ENCODE results near the gene HBEGF.

Gene HBEGF, protein sequence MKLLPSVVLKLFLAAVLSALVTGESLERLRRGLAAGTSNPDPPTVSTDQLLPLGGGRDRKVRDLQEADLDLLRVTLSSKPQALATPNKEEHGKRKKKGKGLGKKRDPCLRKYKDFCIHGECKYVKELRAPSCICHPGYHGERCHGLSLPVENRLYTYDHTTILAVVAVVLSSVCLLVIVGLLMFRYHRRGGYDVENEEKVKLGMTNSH

DNA sequence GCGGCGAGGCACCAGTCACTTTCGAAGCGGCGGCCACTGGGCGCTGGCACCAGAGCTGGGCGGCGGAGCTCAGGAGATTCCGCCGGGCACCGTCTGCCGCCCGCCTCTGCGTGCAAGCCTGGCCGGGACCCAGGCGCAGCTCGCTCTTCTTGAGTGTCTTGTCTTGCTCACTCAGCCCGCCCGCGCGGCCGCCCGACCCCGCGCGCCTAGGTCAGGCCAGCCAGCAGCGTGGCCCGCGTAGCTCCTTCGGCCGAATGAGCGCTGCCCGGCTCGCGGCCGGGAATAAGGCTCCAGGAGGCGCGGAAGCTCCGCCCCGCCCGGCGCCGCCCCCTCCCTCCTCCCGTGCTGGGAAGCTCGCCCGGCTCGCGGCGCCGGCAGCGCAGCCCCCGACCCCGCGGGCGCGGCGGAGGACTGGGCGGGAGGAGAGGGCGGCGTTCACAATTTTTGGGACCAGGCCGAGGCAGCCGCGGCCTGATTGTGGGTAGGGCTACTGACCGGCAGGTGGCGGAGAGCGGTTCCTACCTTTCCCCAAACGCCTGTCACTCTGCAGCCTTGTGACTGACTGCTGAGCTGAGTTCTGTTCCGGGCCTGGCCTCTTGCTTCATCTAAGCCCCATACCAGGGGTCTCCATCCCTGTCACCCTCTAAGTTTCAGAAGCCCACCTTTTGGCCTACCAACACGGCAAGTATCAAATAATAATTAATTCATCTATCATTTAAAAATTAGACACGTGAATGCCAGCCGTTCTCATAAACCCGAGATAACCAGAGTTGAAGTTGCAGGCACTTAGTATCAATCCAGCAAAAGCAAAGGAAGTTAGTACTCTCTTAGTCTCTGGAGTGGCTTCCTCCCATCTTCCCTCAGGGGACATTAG is at the start of gene HBEGF:
HBEGF (minus strand) TSS at position 256 of the 874 bp plus-strand sequence. CDS start 275 bp downstream, outside the sequence.
- DNase-seq (ENCODE audit: low read depth in 2 of 2) = peak in 1 of 2 donors; percentile 27

DNA sequence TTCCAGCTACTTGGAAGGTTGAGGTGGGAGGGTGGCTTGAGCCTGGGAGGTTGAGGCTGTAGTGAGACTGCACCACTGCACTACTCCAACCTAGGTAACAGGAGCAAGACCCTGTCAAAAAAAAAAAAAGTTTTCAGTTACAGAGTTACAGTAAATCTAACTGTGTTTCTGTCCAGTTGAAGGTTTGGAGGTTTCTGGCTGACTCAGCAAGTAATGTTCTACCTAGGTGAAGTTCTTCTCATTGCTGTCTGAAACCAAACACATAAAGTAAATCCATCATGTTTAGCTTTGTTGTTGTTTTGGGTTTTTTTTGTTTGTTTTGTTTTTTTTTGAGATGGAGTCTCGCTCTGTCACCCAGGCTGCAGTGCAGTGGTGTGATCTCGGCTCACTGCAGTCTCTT is 47.3 kb upstream of the HBEGF start:
- DNase-seq (ENCODE audit: low read depth in 2 of 2) = no peak

DNA sequence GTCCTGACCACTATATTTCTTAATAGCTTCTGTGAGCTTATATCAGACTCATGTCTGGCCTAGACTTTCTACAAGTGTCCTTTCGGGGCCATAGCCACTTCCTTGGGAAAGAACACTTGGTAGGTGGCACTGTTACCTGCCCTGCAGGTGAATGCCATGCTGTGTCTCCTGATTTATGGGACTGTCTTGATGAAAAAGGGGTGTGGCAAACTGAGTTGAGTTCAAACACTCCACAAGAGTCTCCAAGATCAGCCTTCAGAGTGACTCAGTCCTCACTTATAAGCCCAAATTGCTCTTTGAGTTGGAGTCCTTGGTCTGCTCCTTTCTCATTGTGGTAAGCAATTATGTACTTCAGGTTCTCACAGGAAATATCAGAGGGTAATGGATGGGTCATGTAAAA is 45.3 kb upstream of the HBEGF start:
- DNase-seq (ENCODE audit: low read depth in 2 of 2) = no peak

DNA sequence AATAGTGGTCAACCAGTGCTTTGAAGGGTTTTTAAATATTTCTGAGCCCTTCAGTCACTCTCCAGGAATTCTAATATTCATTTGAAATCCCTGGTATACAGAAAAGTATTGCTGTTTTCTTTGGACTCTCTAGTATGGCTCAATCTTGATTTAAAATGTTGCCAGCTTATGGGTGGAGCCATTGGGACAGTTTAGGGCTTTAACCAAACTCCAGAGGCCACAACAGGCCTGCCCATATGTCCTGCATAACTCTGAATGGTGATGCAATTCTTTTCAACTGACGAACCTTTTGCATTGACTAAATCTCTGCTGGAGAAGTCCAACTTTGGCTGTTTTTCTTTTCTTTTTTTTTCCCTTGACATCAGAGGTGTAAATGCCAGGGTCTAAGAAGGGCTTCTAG is 44.9 kb upstream of the HBEGF start:
- DNase-seq (ENCODE audit: low read depth in 2 of 2) = no peak

DNA sequence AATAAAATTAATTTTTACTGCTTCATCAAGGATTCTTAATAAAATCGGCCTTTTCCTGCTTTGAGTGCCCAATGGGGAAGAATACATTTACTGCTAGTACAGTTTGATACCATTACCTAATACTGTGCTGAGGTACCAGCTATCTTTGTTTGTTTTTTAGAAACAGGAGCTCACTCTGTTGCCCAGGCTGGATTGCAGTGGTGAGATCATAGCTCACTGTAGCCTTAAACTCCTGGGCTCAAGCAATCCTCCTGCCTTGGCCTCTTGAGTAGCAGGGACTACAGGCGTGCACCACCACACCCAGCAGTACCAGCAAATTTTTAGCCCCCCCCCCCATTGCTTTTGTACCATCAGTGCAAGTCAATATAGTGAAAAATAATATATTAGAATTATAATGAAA is 41.6 kb upstream of the HBEGF start:
- DNase-seq (ENCODE audit: low read depth in 2 of 2) = no peak

- no peak for DNase-seq (ENCODE audit: low read depth in 2 of 2)
Observed at GRCh38 chr5:140383300-140383699, 36.9 kb upstream of the HBEGF start.

DNA sequence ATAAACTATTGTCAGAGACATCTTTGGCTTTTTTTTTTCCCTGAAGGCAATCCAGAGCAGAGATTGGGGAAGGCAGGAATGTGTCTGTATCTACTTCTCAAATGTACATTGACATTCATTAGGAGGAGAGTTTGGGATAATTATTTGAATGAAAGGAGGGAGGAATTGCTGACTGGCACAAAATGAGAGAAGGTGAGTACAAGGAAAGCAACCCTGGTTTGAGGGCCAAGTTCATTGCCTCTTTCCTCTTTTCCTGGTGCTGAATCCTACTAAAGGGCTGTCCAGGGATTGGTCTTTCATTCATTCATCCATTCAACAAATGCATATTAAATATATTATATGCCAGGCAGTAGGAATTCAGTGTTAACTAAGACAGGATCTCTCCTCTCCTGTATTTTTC is 36.5 kb upstream of the HBEGF start:
- DNase-seq (ENCODE audit: low read depth in 2 of 2) = no peak

- no peak for DNase-seq (ENCODE audit: low read depth in 2 of 2)
Observed at GRCh38 chr5:140381972-140382371, 35.6 kb upstream of the HBEGF start.

- DNase-seq (ENCODE audit: low read depth in 2 of 2) = no peak
Observed at GRCh38 chr5:140381351-140381750, 34.9 kb upstream of the HBEGF start.

DNA sequence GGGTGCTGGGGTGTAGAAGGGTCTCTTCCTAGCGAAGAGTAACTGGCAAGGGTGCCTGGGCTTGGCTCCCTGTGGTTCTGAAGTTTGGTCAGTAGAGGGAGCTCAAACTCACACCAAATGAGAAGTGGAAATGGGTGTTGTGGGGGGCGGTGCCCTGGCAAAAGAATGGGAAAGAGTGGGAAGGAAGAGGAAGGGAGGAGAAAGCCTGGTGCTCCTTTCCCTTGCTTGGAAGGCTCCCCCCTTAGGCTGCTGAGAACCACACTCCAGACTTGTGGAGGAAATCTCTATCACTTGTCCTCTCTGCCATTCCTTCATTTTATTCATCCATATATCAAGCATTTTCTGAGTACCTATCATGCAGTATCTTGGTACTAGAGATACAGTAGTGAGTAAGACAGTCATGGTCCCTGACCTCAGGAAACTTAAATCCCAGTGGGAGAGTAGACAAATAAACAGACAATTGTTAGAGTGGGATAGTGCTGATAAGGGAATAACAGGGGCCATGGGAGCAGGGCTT is 26.6 kb upstream of the HBEGF start:
- DNase-seq (ENCODE audit: low read depth in 2 of 2) = peak; percentile 22 to 25

DNA sequence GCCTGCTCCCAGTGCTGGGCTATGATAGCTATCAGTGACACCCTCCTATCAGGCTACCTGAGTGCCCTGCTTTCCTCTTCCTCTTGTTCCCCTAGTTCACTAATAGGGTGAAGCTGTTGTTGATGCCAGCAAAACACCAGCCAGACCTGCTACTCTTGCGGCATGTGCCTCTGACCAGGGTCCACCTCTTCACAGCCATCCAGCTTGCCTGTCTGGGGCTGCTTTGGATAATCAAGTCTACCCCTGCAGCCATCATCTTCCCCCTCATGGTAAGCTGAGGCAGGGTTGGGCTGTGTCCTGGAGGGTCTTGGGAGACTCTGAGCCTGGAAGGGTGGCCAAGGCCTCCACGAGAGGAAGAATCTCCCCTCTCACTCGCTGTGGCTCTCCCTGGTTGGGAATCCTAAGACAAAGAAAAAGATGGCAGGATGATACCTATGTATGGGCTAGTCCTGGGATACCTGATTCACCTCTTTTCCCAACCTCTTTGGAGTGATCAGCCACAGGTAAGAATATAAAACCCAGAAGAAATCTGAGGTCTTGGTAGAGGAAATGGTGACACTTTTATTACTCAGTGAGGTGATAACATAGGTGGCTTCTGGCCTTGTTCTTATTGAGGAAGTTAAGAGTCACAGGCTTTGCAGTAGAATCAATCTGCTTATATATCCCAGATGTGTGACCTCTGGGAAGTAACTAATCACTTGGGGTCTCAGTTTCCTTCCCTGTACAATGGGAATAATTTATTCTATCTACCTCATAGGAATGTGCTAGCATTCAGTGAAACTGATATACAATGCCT is 25.2 kb upstream of the HBEGF start:
- no peak for DNase-seq (ENCODE audit: low read depth in 2 of 2)

- DNase-seq (ENCODE audit: low read depth in 2 of 2) = no peak
Observed at GRCh38 chr5:140367256-140368013, 21.0 kb upstream of the HBEGF start.

- DNase-seq (ENCODE audit: low read depth in 2 of 2) = no peak
Observed at GRCh38 chr5:140366589-140367255, 20.3 kb upstream of the HBEGF start.

- no peak for DNase-seq (ENCODE audit: low read depth in 2 of 2)
Observed at GRCh38 chr5:140365941-140366340, 19.5 kb upstream of the HBEGF start.

- DNase-seq (ENCODE audit: low read depth in 2 of 2) = no peak
Observed at GRCh38 chr5:140365282-140365681, 18.9 kb upstream of the HBEGF start.

DNA sequence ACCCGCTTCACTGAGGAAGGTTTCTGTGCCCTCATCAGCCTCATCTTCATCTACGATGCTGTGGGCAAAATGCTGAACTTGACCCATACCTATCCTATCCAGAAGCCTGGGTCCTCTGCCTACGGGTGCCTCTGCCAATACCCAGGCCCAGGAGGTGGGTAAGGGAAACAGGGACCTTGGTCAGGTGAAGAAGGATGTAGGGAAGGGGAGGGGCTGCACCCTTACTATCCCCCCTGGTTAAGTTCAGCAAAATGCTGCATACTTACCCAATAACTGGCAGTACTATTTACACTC is 18.0 kb upstream of the HBEGF start:
- no peak for DNase-seq (ENCODE audit: low read depth in 2 of 2)

GRCh38 chr5:140363631-140364471 is 17.4 kb upstream of the HBEGF start:
- DNase-seq (ENCODE audit: low read depth in 2 of 2) = no peak

DNA sequence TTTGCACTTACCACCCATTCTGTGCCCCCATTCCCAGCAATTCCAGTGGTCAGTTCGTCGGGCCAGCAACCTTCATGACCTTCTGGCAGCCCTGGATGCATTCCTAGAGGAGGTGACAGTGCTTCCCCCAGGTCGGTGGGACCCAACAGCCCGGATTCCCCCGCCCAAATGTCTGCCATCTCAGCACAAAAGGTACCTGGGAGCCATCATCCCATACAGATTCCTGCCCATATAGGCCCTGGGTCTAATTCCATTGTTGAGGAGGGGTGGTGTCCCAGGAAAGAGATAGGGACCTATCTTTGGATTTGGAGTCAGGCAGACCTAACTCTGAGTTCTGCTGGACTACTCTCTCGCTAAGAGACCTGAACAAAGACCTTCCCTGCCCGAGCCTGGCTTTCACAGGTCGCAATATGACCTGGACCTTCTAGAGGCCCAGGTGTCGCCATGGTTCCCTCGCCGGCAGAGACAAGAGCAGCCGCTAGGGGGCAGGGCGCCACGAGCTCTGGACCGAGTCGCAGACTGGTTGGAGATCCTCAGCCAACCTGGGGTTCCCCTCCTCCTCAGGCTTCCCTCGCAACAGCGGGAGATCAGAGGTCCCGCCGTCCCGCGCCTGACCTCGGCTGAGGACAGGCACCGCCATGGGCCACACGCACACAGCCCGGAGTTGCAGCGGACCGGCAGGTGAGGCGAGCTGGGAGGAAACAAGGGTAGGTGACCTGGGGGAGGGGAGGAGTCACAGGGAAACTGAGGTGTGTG is 16.6 kb upstream of the HBEGF start:
- DNase-seq (ENCODE audit: low read depth in 2 of 2) = peak; percentile 78 to 86

DNA sequence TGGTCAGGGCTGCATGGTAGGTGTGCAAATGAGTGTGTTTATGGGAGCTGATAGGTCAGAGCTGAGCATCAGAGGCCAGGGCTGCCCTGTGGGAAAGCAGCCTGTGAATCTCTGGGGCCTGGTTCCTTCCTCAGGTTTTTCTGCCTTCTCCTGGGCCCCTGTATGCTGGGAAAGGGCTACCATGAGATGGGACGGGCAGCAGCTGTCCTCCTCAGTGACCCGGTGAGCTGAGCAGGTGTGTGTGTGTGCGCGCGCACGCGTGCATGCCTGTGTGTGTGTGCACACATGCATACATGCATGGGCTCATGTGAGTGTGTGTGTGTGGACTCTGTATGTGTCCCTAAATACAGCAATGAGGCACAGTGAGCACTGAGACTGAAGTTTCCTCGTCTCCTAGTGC is 15.9 kb upstream of the HBEGF start:
- DNase-seq (ENCODE audit: low read depth in 2 of 2) = no peak
